Measurements from ENCODE around the gene CEP97. TPM values are rescaled to one million over a fixed set of nuclear protein-coding genes. Genes with fewer than 3 reads are reported as not detected.

The CEP97 gene
- total and polyA plus RNA-seq, 11 donors = 1.9 to 12.3 (median 6.8) TPM

GRCh38 chr3:101796077-101796680 is 71.8 kb downstream of the CEP97 start:
- H3K27me3 ChIP-seq = no peaks in the 10 kb centered on the region
- peaks cover 0 to 12% (median 0%) of the 10 kb centered on the region in 12 donors for H3K4me1 ChIP-seq
- H3K27ac ChIP-seq = no peak overlapping the region
- intact Hi-C loops (cut with DNase I) = no loop called here
- no peak for TF ChIP-seq CTCF (IDR thresholded peaks at IDR 0.05)
- no peak for TF ChIP-seq POLR2A (IDR thresholded peaks at IDR 0.05)
- H3K36me3 ChIP-seq = peaks cover 0 to 70% (median 42%) of the 10 kb centered on the region in 9 donors
- H3K4me3 ChIP-seq = no peak overlapping the region
- 95 to 99% (median 98%) methylated on average over 3 of the region's 3 CpGs for WGBS, 4 donors
- ATAC-seq (no peak), DNase-seq (no peak)
- peaks cover 0 to 15% (median 2%) of the 10 kb centered on the region in 12 donors for H3K9me3 ChIP-seq

- intact Hi-C loops (cut with DNase I) = loop anchor here in 6 of 10 donors (5.0 to 10.0 kb wide), 3 partner anchors 731 to 736 kb away; no protein-coding TSS in a partner anchor
- peaks cover 0 to 56% (median 44%) of the 10 kb centered on the region in 9 donors for H3K36me3 ChIP-seq
- H3K27ac ChIP-seq = no peak overlapping the region
- H3K27me3 ChIP-seq = no peaks in the 10 kb centered on the region
- no peak for TF ChIP-seq CTCF (IDR thresholded peaks at IDR 0.05)
- TF ChIP-seq POLR2A (IDR thresholded peaks at IDR 0.05) = no peak
- ATAC-seq (no peak), DNase-seq (no peak)
- peaks cover 0 to 5% (median 0%) of the 10 kb centered on the region in 12 donors for H3K4me1 ChIP-seq
- no peak overlapping the region for H3K4me3 ChIP-seq
- H3K9me3 ChIP-seq = peaks cover 0 to 5% (median 0%) of the 10 kb centered on the region in 12 donors
- WGBS, 4 donors = 80 to 90% (median 86%) methylated on average over 4 of the region's 4 CpGs
Measured at GRCh38 chr3:101801174-101801573, 76.8 kb downstream of the CEP97 start.

GRCh38 chr3:101802179-101802578 is 77.8 kb downstream of the CEP97 start:
- H3K27me3 ChIP-seq = no peaks in the 10 kb centered on the region
- no peak overlapping the region for H3K4me3 ChIP-seq
- TF ChIP-seq CTCF (IDR thresholded peaks at IDR 0.05) (no peak), POLR2A (IDR thresholded peaks at IDR 0.05) (no peak)
- H3K4me1 ChIP-seq = peaks cover 0 to 5% (median 0%) of the 10 kb centered on the region in 12 donors
- peaks cover 0 to 57% (median 40%) of the 10 kb centered on the region in 9 donors for H3K36me3 ChIP-seq
- WGBS, 4 donors = 93 to 100% (median 94%) methylated on average over 2 of the region's 2 CpGs
- H3K27ac ChIP-seq = no peak overlapping the region
- DNase-seq (no peak), ATAC-seq (no peak)
- peaks cover 0 to 5% (median 0%) of the 10 kb centered on the region in 12 donors for H3K9me3 ChIP-seq
- intact Hi-C loops (cut with DNase I) = loop anchor here in 6 of 10 donors (5.0 to 10.0 kb wide), 3 partner anchors 730 to 735 kb away; no protein-coding TSS in a partner anchor

GRCh38 chr3:101803173-101803782 is 78.9 kb downstream of the CEP97 start:
- intact Hi-C loops (cut with DNase I) = loop anchor here in 6 of 10 donors (5.0 to 10.0 kb wide), 3 partner anchors 729 to 734 kb away; no protein-coding TSS in a partner anchor
- WGBS, 4 donors = 76 to 79% (median 77%) methylated on average over 9 of the region's 9 CpGs

More at GRCh38 chr3:101803173-101803782, 78.9 kb downstream of the CEP97 start:
- H3K36me3 ChIP-seq = peaks cover 0 to 68% (median 47%) of the 10 kb centered on the region in 9 donors
- H3K9me3 ChIP-seq = peaks cover 0 to 5% (median 0%) of the 10 kb centered on the region in 12 donors
- DNase-seq (peak in 2 of 5 donors; percentile 54 to 60), ATAC-seq (peak; percentile 83 to 94 (median 88))
- H3K27ac ChIP-seq = peak overlapping the region in 1 of 12 donors; percentile 5
- peaks cover 0 to 5% (median 0%) of the 10 kb centered on the region in 12 donors for H3K4me1 ChIP-seq
- H3K27me3 ChIP-seq = no peaks in the 10 kb centered on the region
- peak; percentile 74 to 95 (median 87) for TF ChIP-seq CTCF (IDR thresholded peaks at IDR 0.05)
- TF ChIP-seq POLR2A (IDR thresholded peaks at IDR 0.05) = no peak
- no peak overlapping the region for H3K4me3 ChIP-seq

All from heart left ventricle (tissue), 16 donors.